IPS-NIHi7 (cell line): Measurements from ENCODE around the gene FBXL15.
A peak's percentile ranks its signal among the peaks of the same experiment; 100 is the strongest.
"Not testable (repeated sequence)": the region's sequence is repeated elsewhere in the genome, so short reads cannot be mapped to it uniquely, and the experiment has no call there.

Source experiments
- DNase-seq: peaks from one replicate; pipeline ENCODE4 v3.0.0; 2012; ENCODE audit warnings: mixed read lengths; ENCODE audit errors: extremely low spot score

Gene FBXL15

GRCh38 chr10:102429468-102429867, 8.8 kb downstream of the FBXL15 start:
- DNase-seq: no peak

GRCh38 chr10:102431452-102432124, 11.0 kb downstream of the FBXL15 start:
- no peak for DNase-seq

GRCh38 chr10:102432162-102432950, 11.7 kb downstream of the FBXL15 start, which contains the start of gene CUEDC2:
Gene CUEDC2, minus strand, starts transcription at chr10:102432574. Its CDS starts 7,386 bp downstream, at chr10:102425188.
- DNase-seq: peak; percentile 87

- DNase-seq: no peak
Observed at GRCh38 chr10:102433619-102434046, 13.0 kb downstream of the FBXL15 start.

- DNase-seq: no peak
Observed at GRCh38 chr10:102434394-102435132, 13.9 kb downstream of the FBXL15 start.

- no peak for DNase-seq
Observed at GRCh38 chr10:102435133-102435497, 14.5 kb downstream of the FBXL15 start.

GRCh38 chr10:102435529-102436233, 15.0 kb downstream of the FBXL15 start:
- DNase-seq: peak; percentile 66

- no peak for DNase-seq
Observed at GRCh38 chr10:102436312-102436711, 15.7 kb downstream of the FBXL15 start.

GRCh38 chr10:102437515-102437914, 16.9 kb downstream of the FBXL15 start:
- no peak for DNase-seq

- DNase-seq: no peak
Observed at GRCh38 chr10:102438374-102438773, 17.7 kb downstream of the FBXL15 start.

- DNase-seq: no peak
Observed at GRCh38 chr10:102444851-102445250, 24.2 kb downstream of the FBXL15 start.

GRCh38 chr10:102449321-102450123, 28.9 kb downstream of the FBXL15 start:
- peak; percentile 41 for DNase-seq

- no peak for DNase-seq
Observed at GRCh38 chr10:102450124-102450373, 29.4 kb downstream of the FBXL15 start.

GRCh38 chr10:102450374-102451104, 29.9 kb downstream of the FBXL15 start:
- DNase-seq: peak; percentile 65

GRCh38 chr10:102451105-102451969, 30.7 kb downstream of the FBXL15 start, which contains the start of gene C10orf95:
Gene C10orf95, minus strand, starts transcription at chr10:102451543. Its CDS starts 450 bp downstream, at chr10:102451093.
- DNase-seq: no peak

- no peak for DNase-seq
Observed at GRCh38 chr10:102452672-102453340, 32.2 kb downstream of the FBXL15 start.

- DNase-seq: no peak
Observed at GRCh38 chr10:102453502-102453901, 32.9 kb downstream of the FBXL15 start.

GRCh38 chr10:102454662-102455487, 34.2 kb downstream of the FBXL15 start:
- DNase-seq: not testable (repeated sequence)
